ENCODE results near the gene GABRG3.
"Not testable (repeated sequence)": the region's sequence is repeated elsewhere in the genome, so short reads cannot be mapped to it uniquely, and the experiment has no call there.

The GABRG3 gene

DNA sequence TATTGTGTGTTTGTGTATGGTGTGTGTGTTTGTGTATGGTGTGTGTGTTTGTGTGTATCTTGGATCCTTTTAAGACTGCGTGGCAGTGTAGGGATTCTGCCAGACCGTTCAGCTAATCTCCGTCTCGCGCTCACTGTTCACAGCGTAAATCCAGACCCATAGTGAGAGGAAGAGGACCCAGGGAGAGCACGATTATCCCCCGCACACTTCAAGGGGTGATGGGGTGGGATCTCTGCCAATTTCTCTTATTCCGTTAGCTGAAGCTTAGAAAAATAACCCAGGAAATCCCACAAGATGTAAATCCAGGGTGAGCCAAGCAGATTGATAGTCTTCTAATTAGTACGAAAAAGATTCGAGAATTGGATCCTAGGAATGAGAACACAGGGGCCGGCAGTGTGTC, 381.2 kb downstream of the GABRG3 start:
- DNase-seq (ENCODE audit: low spot score in 2 of 2), result no peak
- no peak overlapping the region for H3K4me3 ChIP-seq
- H3K4me1 ChIP-seq, result no peaks in the 10 kb centered on the region
- H3K27me3 ChIP-seq (ENCODE audit: low read depth), result no peaks in the 10 kb centered on the region
- no peaks in the 10 kb centered on the region for H3K36me3 ChIP-seq (replicated peaks)
- in situ Hi-C loops (cut with MboI; ENCODE audit: low sequenced_read_pairs), result loop anchor here (25.0 kb wide), 1 partner anchor 465 kb away; no protein-coding TSS in a partner anchor
- no peaks in the 10 kb centered on the region for H3K9me3 ChIP-seq

- no peaks in the 10 kb centered on the region for H3K27me3 ChIP-seq (ENCODE audit: low read depth)
- H3K36me3 ChIP-seq (replicated peaks), result no peaks in the 10 kb centered on the region
- no peaks in the 10 kb centered on the region for H3K9me3 ChIP-seq
- no peak for DNase-seq (ENCODE audit: low spot score in 2 of 2)
- H3K4me3 ChIP-seq, result no peak overlapping the region
- in situ Hi-C loops (cut with MboI; ENCODE audit: low sequenced_read_pairs), result loop anchor here (25.0 kb wide), 1 partner anchor 467 kb away; no protein-coding TSS in a partner anchor
- no peaks in the 10 kb centered on the region for H3K4me1 ChIP-seq
Measured at GRCh38 chr15:27353856-27354255, 382.9 kb downstream of the GABRG3 start.

- H3K4me1 ChIP-seq, result no peaks in the 10 kb centered on the region
- in situ Hi-C loops (cut with MboI; ENCODE audit: low sequenced_read_pairs), result loop anchor here (25.0 kb wide), 1 partner anchor 472 kb away; no protein-coding TSS in a partner anchor
- no peaks in the 10 kb centered on the region for H3K9me3 ChIP-seq
- DNase-seq (ENCODE audit: low spot score in 2 of 2), result peak in 1 of 2 experiments; percentile 46
- H3K4me3 ChIP-seq, result no peak overlapping the region
- H3K36me3 ChIP-seq (replicated peaks), result no peaks in the 10 kb centered on the region
- no peaks in the 10 kb centered on the region for H3K27me3 ChIP-seq (ENCODE audit: low read depth)
Measured at GRCh38 chr15:27358751-27359434, 387.9 kb downstream of the GABRG3 start.

DNA sequence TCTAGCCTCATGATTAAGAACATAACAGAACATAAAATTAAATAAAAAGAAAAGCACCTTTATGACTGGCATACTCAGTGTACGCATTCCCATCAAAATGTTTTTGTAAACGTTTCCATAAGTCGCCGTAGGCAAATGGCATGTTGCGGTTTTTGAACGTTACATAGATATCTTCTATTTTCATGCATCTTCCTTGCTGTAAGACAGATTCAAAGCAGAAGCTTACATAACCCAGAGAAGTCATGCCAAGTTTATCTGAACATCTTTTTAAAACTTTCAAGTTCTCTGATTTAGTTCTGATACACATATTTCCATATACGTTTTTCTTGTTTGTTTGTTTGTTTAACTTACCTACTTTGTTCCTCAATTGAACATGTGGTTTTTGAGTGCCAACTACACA, 388.6 kb downstream of the GABRG3 start:
- DNase-seq (ENCODE audit: low spot score in 2 of 2), result no peak
- Histone ChIP-seq H3K36me3 (replicated peaks) (no peaks in the 10 kb centered on the region), H3K4me1 (no peaks in the 10 kb centered on the region), H3K4me3 (no peak overlapping the region), H3K9me3 (no peaks in the 10 kb centered on the region), H3K27me3 (ENCODE audit: low read depth) (no peaks in the 10 kb centered on the region)
- in situ Hi-C loops (cut with MboI; ENCODE audit: low sequenced_read_pairs), result loop anchor here (25.0 kb wide), 1 partner anchor 472 kb away; no protein-coding TSS in a partner anchor

DNA sequence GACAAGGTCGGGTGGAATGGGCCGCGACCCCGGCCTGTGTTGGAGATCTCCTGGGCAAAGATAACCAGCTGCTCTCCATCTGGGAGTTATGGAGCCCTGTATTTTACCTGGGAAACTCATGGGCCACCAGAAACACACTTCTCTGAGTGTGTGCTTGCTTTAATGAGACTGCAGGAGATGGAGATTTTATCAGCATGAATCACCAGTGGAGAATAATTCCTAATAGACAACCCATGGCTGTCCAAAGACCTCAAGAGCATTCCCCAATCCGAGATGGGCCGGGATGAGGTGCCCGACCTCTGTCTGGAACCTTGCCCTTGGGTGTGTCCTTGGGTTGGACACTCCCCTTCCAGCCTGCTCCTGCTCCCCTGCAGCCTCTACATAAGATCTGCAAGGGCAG, 389.3 kb downstream of the GABRG3 start:
- Histone ChIP-seq H3K9me3 (no peaks in the 10 kb centered on the region), H3K4me3 (no peak overlapping the region), H3K36me3 (replicated peaks) (no peaks in the 10 kb centered on the region), H3K4me1 (no peaks in the 10 kb centered on the region), H3K27me3 (ENCODE audit: low read depth) (no peaks in the 10 kb centered on the region)
- in situ Hi-C loops (cut with MboI; ENCODE audit: low sequenced_read_pairs), result loop anchor here (25.0 kb wide), 1 partner anchor 473 kb away; no protein-coding TSS in a partner anchor
- DNase-seq (ENCODE audit: low spot score in 2 of 2), result no peak

GRCh38 chr15:27361438-27361837, 390.5 kb downstream of the GABRG3 start:
- no peak for DNase-seq (ENCODE audit: low spot score in 2 of 2)
- Histone ChIP-seq H3K36me3 (replicated peaks) (no peaks in the 10 kb centered on the region), H3K4me1 (no peaks in the 10 kb centered on the region), H3K27me3 (ENCODE audit: low read depth) (no peaks in the 10 kb centered on the region), H3K9me3 (no peaks in the 10 kb centered on the region), H3K4me3 (no peak overlapping the region)
- in situ Hi-C loops (cut with MboI; ENCODE audit: low sequenced_read_pairs), result loop anchor here (25.0 kb wide), 1 partner anchor 474 kb away; no protein-coding TSS in a partner anchor

DNA sequence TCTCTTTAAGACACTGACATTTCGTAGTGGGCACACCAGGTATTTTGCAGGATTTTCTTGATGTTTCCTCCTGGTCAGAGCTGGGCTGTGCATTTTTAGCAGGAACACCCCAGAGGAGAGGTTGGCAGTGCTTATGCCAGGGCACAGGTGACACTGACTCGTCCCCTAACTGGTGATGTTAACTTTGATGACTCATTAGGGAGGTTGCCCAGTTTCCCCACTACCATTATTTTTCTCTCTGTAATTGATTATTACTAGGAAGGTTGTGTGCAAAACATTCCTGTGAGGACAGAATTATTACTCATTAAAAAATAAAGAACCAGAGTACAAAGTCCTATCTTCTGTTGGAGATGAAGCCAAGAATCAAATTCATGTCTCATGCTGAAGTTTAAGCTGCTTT, 394.5 kb downstream of the GABRG3 start:
- Histone ChIP-seq H3K4me3 (no peak overlapping the region), H3K27me3 (ENCODE audit: low read depth) (no peaks in the 10 kb centered on the region), H3K9me3 (no peaks in the 10 kb centered on the region), H3K4me1 (no peaks in the 10 kb centered on the region), H3K36me3 (replicated peaks) (no peaks in the 10 kb centered on the region)
- in situ Hi-C loops (cut with MboI; ENCODE audit: low sequenced_read_pairs), result loop anchor here (25.0 kb wide), 1 partner anchor 478 kb away; no protein-coding TSS in a partner anchor
- no peak for DNase-seq (ENCODE audit: low spot score in 2 of 2)

DNA sequence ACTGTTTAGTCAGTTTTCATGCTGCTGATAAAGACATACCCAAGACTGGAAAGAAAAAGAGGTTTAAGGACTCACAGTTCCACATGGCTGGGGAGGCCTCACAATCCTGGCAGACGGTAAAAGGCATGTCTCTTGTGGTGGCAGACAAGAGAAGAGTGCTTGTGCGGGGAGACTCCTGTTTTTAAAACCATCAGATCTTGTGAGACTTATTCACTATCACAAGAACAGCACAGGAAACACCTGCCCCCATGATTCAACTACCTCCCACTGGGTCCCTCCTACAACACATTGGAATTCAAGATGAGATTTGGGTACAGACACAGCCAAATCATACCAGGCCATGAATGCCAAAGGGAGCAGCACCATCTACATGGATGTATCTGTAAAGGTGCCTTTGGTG, 406.4 kb downstream of the GABRG3 start:
- H3K27me3 ChIP-seq (ENCODE audit: low read depth); DNase-seq (ENCODE audit: low spot score in 2 of 2); in situ Hi-C loops (cut with MboI; ENCODE audit: low sequenced_read_pairs); H3K36me3 ChIP-seq (replicated peaks); H3K4me3 ChIP-seq; H3K9me3 ChIP-seq; H3K4me1 ChIP-seq: not testable (repeated sequence)

GRCh38 chr15:27382361-27383025, 411.5 kb downstream of the GABRG3 start:
- H3K27me3 ChIP-seq (ENCODE audit: low read depth), result no peaks in the 10 kb centered on the region
- H3K4me1 ChIP-seq, result no peaks in the 10 kb centered on the region
- DNase-seq (ENCODE audit: low spot score in 2 of 2), result no peak
- H3K4me3 ChIP-seq, result no peak overlapping the region
- no peaks in the 10 kb centered on the region for H3K36me3 ChIP-seq (replicated peaks)
- no peaks in the 10 kb centered on the region for H3K9me3 ChIP-seq
- in situ Hi-C loops (cut with MboI; ENCODE audit: low sequenced_read_pairs), result no loop called here

- H3K4me1 ChIP-seq, result no peaks in the 10 kb centered on the region
- H3K4me3 ChIP-seq, result no peak overlapping the region
- H3K9me3 ChIP-seq, result no peaks in the 10 kb centered on the region
- no peak for DNase-seq (ENCODE audit: low spot score in 2 of 2)
- no peaks in the 10 kb centered on the region for H3K36me3 ChIP-seq (replicated peaks)
- in situ Hi-C loops (cut with MboI; ENCODE audit: low sequenced_read_pairs), result no loop called here
- H3K27me3 ChIP-seq (ENCODE audit: low read depth), result no peaks in the 10 kb centered on the region
Measured at GRCh38 chr15:27383726-27384125, 412.7 kb downstream of the GABRG3 start.

DNA sequence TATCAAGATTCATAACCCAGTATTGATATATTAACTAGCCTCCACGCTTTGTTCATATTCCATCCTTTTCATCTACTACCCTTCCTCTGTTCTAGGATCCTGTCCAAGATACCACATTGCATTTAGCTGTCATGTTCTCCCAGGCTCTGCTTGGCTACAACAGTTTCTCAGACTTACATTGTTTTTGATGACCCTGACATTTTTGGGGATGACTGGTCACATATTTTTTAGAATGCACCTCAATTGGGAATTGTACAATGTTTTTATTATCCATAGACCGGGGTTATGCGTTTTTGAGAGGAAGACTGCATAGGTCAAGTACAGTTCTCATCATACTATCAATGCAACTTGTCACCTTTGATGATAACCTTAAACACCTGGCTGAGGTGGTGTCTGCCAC, 421.2 kb downstream of the GABRG3 start:
- H3K36me3 ChIP-seq (replicated peaks), result no peaks in the 10 kb centered on the region
- DNase-seq (ENCODE audit: low spot score in 2 of 2), result no peak
- no peaks in the 10 kb centered on the region for H3K4me1 ChIP-seq
- no peaks in the 10 kb centered on the region for H3K27me3 ChIP-seq (ENCODE audit: low read depth)
- no peak overlapping the region for H3K4me3 ChIP-seq
- in situ Hi-C loops (cut with MboI; ENCODE audit: low sequenced_read_pairs), result no loop called here
- H3K9me3 ChIP-seq, result no peaks in the 10 kb centered on the region

GRCh38 chr15:27396521-27396920, 425.5 kb downstream of the GABRG3 start:
- no peak for DNase-seq (ENCODE audit: low spot score in 2 of 2)
- in situ Hi-C loops (cut with MboI; ENCODE audit: low sequenced_read_pairs), result no loop called here
- Histone ChIP-seq H3K9me3 (no peaks in the 10 kb centered on the region), H3K27me3 (ENCODE audit: low read depth) (no peaks in the 10 kb centered on the region), H3K4me3 (no peak overlapping the region), H3K36me3 (replicated peaks) (no peaks in the 10 kb centered on the region), H3K4me1 (peaks cover 9% of the 10 kb centered on the region)

DNA sequence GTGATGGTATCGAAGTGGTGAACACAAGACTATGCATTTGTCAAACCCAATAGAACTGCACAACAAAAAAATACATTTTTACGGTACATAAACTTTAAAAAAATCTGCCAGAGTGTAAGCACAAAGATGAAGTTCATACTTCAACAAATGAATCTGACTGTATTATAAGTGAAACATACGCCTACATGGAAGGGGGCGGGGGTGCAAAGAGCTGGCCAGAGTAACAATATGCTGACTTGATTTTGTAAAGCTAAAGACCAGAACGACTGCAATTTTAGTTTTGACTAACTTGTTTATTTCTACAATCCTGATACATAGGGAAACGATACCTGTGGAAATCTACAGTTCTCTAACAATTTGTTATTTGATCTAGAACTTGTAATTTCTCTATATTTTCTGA, 426.0 kb downstream of the GABRG3 start:
- no peaks in the 10 kb centered on the region for H3K27me3 ChIP-seq (ENCODE audit: low read depth)
- no peak for DNase-seq (ENCODE audit: low spot score in 2 of 2)
- H3K4me3 ChIP-seq, result no peak overlapping the region
- peaks cover 9% of the 10 kb centered on the region for H3K4me1 ChIP-seq
- no peaks in the 10 kb centered on the region for H3K36me3 ChIP-seq (replicated peaks)
- in situ Hi-C loops (cut with MboI; ENCODE audit: low sequenced_read_pairs), result no loop called here
- H3K9me3 ChIP-seq, result 0 out of 2 replicates have a peak, but pooled peaks cover 2% of the 10 kb centered on the region

- no peaks in the 10 kb centered on the region for H3K27me3 ChIP-seq (ENCODE audit: low read depth)
- H3K4me3 ChIP-seq, result no peak overlapping the region
- peaks cover 9% of the 10 kb centered on the region for H3K4me1 ChIP-seq
- no peaks in the 10 kb centered on the region for H3K36me3 ChIP-seq (replicated peaks)
- in situ Hi-C loops (cut with MboI; ENCODE audit: low sequenced_read_pairs), result no loop called here
- no peak for DNase-seq (ENCODE audit: low spot score in 2 of 2)
- H3K9me3 ChIP-seq, result 0 out of 2 replicates have a peak, but pooled peaks cover 3% of the 10 kb centered on the region
Measured at GRCh38 chr15:27398631-27399161, 427.7 kb downstream of the GABRG3 start.
